Muscle of arm (tissue), 12 donors: ENCODE results near the gene ACOT7. TPM values are rescaled to one million over a fixed set of nuclear protein-coding genes. Genes with fewer than 3 reads are reported as not detected.

Experiments
- DNase-seq: peaks from one replicate; pipeline ENCODE4 v3.0.0-alpha.2; 2013
- polyA plus RNA-seq, 12 donors: library from polyadenylated mRNA; unstranded; fragments of 120-200 nt; gene quantifications; one replicate each; pipeline ENCODE4 v1.2.1, GENCODE V29; 2013; ENCODE audit not compliant: insufficient read length in 12 of 12

The ACOT7 gene
- polyA plus RNA-seq, 12 donors: 12.8 to 21.3 (median 15.5) TPM; not detected in 1

DNA sequence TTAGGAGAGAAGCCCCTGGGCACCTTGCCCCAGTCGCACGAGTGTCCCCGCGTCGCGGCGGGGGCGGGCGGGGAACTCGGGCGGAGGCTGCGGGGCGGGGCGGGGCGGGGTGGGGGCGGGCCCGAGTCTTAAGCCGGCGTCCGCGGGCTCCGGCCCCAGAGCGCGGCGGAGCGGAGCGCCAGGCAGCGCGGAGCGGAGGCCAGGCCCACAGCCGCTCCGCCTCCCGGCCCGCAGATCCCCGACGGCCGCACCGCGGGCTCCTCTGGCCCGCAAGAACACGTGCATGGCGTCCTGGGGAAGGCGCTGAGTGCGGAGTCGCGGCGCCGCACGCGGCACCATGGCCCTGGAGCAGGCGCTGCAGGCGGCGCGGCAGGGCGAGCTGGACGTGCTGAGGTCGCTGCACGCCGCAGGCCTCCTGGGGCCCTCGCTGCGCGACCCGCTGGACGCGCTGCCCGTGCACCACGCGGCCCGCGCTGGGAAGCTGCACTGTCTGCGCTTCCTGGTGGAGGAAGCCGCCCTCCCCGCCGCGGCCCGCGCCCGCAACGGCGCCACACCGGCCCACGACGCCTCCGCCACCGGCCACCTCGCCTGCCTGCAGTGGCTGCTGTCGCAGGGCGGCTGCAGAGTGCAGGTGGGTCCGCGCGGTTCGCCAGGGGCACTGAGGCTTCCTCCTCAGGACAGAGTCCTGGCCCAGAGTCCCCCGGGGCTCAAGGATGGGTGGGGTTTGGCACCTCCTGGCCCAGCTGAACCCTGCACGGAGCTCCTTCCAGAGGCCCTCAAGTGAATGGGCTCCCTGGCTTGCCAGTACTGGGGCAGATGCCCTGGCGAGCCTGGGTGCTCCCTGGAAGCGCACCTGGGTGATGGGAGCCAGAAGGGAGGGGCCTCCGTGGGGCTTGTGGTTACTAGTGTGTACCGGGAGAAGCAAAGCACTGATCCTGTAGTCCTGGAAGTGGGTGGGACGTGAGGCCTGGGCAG is 31.3 kb upstream of the ACOT7 start, which contains the start of gene ESPN:
Gene ESPN (plus strand): TSS at position 158 of the 975 bp plus-strand sequence. CDS start 180 bp downstream, at position 338.
- no peak for DNase-seq

DNA sequence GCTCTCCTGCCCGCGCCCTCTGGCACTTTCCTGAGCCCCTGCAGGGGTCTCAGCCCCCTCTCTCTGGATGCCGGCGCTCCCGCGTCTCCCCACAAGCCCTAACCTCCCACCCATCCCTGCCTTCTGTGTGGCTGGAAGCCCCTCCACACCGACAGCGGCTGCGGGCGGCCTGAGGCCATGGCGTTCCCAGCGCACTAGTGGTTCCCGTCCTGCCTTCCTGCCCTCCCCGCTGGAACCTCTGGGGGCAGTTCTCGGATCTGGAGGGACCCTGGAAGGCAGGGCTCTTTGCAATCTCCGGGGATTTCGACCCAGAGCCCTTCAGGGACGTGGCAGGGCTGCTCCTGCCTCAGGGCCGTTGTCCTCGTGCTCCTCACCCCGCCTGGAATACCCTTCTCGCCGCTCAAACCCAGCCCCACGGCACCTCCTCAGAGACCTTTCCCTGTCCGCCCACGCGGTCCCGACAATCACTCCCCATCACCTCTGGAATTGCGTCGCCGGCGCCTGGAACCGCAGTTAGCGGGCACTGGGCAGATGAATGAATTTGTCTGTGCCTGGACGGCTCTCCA is 30.5 kb upstream of the ACOT7 start:
- no peak for DNase-seq

DNA sequence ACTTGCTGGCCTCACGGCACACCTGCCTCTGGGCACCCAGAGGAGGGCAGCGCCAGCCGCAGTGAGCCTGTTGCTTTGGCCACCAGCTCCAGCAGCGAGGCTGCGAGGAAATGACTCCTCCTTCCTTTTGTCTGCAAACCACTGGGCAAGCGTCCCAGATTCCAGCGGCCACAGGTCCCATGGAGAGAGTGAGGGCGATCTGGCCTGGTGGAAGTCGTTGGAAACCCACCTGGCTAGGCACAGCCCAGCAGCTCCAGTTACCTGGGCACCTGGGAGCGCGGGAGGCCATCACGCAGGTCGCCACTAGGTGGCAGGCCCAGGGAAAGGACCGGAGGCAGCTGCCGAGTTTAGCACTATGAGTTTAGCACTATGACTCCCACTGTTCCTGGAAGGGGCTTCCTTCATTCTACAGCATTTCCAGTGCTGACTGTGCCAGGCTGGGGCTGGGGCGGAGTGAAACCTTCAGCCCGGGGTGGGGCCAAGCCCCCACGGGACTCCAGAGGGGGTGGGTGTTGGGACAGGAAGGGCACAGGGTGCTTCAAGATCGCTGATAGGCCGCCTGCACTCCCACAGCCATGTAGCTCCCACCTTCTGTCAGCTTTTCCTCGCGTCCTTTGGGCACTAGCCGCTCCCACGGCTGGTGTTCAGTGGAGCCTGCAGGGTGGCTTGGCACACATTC is 29.9 kb upstream of the ACOT7 start:
- DNase-seq: no peak

DNA sequence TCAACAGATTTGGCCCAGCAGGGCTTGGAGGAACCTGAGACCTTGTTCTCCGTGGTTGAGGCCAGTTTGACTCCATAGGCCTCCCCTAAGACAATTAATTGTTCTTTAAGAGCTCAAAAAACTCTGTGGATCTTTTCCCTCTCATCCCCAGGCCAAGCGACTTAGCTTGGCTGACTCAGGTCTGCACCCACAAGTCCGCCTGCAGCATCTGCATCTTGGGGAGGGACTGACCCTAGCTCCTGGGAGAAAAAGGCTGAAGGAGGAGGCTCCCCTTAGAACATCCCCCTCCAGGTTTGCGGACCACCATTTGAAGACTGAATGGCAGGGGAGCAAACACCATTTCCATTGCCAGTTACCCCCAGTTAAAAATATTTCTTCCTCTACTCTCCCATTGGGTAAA is 27.7 kb upstream of the ACOT7 start:
- no peak for DNase-seq

DNA sequence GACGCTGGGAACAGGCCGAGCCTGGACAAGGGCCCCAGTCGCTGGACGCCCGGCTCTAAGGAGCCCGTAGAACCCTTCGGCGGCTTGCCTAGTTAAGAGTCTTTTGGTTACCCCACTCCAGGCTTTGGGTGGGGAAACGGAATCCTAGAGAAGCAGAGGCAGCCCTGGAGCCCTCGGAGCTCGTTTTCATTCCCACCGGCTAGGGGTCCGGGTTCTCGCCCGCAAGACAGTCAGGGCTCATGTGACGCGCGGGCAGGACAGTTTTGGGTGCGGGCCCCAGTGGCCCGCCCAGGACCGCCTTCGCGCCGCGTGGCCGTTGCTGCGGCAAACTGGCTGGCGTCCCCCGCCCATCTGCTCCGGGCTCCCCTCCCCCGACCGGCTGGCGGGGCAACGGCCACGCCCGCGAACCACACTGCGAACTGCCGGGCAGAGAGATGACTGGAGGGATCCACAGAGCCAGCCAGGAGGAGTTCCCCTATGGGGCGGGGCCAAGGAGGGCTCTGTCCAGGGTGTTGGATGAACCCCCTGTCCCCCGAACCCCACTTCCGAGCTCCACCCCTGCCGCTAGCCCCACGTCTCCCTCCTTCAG is 27.0 kb upstream of the ACOT7 start:
- no peak for DNase-seq

DNA sequence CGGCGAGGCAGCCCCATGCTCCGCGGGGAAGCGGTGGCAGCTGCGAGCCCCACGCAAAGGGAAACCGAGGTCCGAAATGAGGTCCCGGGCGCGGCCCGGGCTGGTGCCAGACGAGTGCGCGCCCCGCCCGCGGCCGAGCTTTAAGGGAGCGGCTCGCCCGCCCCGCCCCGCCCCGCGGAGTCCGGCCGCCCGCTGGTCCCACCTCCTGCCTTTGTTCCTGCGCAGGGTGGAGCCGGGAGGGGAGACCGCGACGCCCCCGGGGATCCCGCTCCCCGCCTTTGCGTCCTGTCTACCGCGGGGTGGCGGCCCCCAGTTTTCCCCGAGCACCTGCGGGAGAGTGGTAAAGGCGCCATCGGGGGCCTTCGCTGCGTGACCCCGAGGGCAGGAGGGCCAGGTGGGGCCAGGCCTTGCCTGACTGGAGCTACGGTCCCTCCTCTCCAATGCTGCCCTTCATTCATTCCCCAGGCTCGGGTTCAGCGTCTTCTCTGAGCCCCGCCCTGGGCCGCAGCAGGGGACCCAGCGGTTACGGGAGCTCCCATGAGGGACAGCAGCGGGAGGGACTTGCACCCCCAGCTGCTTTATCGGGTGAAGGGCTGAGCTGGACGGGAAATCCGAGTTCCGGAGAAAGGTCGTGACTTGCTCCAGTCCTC is 26.4 kb upstream of the ACOT7 start, which contains the start of gene HES2:
Gene HES2 (minus strand): TSS at position 116 of the 650 bp plus-strand sequence. CDS start 99 bp downstream, at position 17.
- no peak for DNase-seq

DNA sequence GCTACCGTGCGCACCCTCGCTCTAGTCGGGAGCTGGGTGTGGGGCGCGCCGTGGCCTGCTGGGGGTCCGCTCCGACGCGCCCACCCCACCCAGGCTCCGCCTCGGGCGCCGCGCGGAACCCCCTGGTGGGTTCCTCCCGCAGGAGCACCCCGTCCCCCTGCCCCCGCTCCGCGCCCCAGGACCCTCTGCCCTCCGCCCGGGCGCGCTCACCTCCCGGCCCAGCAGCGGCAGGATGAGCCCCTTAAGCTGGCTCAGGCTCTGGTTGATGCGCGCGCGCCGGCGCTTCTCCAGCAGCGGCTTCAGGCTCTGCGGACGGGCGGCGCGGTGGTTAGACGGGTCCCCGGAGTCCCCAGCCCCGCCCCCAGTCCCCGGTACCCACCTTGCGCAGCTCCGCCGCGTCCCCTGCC is 25.8 kb upstream of the ACOT7 start:
- DNase-seq: no peak

DNA sequence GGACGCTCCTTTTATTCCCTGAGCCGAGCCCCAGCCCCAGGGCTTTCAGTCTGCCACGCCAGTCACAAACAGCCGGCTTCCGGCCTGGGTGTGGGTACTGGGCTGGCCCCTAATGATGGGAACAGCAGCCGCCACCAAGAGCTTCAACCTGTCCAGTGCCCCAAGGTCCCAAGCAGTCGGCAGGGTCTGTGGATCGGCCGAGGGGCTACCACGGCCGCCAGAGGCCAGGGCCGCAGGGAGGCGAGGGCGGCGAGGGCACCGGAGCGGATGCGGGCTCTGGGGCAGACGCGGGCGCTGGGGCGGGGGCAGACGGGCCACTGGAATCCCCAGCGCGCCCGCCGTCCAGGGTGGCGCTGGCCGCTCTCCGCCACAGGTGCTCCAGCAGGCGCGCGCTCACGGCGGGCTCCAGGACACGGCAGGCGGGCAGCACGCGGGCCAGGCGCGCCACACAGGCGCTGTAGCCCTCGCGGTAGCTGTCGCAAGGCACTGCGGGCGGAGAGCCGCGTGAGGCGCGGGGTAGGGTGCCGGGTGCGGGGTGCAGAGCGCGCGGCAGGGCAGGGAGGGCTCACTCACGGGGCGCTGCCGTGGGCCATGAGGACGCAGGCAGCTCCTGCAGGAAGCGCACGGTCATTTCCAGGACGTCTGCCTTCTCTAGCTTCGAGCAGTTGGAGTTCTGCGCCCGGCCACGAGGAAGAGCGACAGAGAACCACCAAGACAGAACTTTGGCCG is 25.3 kb upstream of the ACOT7 start:
- no peak for DNase-seq

DNA sequence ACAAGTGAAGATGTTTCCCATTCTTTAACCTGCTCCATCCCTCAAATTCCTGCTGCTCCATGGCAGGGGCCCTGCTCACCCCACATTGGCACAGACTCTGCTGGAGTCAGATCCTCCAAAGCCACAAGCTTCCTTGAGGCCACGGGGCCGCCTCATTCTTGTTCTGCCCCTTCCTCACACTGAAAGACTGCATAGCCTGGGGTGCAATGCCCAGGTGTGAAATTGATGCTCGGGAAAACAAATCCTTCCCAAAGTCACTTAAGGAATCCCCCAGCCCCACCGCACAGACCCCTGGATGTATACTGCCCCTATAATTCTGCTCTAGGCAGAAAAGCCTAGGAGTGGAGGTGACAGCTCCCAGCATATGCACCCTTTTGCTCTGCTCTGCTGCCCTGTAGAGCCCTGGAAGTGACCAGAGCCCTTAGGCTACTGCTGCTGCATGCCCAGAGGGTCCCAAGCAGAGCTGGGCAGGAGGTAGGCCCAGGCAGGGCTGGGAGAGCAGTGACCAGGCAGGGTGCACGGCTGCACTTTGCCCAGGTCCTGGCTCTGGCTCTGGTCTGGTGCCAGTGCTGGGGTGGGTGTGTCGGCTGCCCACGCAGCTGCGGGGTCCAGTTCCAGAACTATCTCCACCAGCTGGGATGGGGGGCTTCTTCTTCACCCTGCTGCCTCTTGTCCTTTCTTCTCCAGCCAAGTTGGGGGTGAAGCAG is 24.5 kb upstream of the ACOT7 start:
- DNase-seq: no peak

DNA sequence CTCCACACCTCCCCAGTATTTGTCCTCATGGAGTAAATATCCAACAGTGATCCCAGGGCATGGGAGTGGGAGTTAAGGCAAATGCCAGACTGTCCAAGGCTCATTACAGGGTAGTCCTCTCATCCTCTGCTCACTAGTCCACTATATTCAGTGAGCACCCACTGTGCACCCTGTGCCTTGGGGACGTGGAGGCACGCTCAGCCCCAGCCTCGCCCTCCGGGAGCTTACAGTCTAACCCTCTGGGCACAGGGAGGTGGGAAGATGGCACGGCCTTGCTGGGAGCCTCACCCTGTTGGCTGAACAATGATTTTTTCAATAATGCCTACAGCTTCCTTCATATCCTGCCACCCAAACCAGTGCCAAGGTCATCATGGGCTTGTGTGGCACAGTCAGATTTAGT is 23.3 kb upstream of the ACOT7 start:
- DNase-seq: no peak

DNA sequence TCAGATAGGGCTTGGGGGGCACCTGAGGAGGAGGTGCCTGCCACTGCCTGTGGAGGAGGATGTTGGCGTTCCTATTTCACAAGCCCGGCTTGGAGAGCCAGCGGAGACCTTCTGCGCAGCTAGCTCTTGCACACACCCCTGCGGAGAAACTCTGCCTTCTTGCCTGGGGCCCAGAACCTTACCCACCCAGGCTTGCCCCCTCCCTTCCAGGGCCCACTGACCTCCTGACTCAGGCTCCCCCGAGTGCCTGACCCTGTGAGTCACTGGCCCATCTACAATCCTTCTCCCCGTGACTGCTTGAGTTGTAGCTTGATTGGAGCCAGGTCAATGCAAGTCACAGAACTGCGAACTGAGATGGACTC is 22.7 kb upstream of the ACOT7 start:
- DNase-seq: no peak

DNA sequence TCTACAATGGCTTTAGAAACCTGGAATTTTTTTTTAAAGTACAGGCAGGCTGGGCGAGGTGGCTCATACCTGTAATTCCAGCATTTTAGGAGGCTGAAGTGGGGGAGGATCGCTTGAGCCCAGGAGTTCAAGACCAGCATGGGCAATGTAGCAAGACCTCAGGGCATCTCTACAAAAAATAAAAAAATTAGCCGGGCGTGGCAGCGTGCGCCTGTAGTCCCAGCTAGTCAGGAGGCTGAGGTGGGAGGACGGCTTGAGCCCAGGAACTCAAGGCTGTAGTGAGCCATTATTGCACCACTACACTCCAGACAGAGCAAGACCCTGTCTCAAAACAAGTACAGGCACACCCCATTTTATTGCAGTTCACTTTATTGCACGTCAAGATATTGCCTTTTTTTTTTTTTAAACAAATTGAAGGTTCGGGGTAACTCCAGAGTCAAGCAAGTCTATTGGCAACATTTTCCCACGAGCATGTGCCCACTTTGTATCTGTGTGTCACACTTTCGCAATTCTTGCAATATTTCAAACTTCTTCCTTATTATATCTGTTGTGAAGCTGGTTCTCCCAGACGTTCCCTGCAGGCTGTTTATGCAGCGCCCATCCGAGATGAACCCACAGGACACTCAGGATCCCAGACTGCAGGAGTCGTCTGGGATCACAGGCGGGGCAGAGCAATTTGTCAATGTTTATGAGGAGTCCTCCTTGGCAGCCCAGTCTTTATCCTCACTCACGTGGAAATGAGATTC is 21.5 kb upstream of the ACOT7 start:
- DNase-seq: no peak

DNA sequence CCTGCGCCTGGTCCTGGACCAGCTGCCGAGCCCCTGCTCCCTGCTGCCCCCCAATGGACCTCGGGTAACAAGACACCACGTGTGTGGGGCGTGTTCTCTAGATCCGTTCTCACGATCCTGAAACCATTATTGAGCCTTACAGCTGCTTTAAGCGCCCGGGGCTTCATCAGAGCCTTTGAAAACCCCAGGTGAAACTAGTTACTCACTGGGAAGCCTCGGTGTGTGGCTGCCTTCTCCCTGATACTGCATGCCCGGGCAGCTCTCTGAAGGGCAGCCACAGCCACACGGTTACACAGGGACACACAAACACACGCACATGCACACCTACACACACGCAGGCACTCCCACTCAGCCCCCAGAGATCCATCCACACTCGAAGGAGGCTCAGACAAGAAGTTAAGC is 20.9 kb upstream of the ACOT7 start:
- DNase-seq: no peak

DNA sequence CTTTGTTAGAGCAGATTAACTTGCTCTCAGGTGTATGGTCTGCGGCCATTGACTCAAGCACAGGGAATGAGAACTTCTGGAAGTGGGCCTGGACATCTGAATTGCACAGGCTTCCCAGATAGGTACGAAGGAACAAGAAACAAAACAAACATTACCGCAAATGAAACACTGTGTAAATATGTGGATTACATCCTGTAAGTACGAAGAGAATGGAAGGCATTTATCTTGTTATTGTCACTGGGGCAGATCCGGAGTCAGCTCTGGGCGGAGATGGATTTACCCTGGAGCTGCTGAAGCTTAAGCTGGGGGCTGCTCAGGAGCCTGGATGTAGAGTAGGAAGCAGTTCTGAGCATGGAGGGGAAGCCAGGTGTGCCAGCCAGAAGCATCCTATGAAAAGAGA is 19.3 kb upstream of the ACOT7 start:
- no peak for DNase-seq

DNA sequence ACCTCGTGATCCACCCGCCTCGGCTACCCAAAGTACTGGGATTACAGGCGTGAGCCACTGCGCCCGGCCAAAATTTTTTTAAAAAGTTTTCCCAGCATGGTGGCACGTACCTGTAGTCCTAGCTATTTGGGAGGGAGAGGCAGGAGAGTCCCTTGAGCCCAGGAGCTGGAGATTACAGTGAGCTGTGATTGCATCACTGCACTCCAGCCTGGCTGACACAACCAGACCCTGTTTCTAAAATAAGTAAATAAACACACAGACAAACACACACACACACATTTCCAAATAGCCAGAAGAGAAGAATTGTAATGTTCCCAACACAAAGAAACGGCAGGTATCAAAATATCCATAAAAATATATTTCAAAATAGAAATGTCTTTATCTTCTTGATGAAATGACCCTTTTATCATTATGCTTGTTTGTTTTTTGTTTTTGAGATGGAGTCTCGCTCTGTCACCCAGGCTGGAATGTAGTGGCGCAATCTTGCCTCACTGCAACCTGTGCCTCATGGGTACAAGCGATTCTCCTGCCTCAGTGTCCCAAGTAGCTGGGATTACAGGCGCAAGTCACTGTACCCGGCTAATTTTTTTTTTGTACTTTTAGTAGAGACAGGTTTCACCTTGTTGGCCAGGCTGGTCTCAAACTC is 16.8 kb upstream of the ACOT7 start:
- no peak for DNase-seq

DNA sequence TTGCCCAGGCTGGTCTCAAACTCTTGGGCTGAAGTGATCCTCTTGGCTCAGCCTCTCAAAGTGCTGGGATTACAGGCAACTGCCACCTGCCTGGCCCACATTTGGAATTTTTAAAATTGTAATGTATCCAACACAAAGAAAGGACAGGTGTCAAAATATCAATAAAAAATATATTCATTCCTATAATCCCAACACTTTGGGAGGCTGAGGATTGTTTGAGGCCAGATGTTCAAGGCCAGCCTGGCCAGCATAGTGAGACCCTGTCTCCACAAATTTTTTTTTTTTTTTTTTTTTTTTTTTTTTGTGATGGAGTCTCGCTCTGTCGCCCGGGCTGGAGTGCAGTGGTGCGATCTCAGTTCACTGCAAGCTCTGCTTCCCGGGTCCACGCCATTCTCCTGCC is 16.2 kb upstream of the ACOT7 start:
- DNase-seq: no peak

DNA sequence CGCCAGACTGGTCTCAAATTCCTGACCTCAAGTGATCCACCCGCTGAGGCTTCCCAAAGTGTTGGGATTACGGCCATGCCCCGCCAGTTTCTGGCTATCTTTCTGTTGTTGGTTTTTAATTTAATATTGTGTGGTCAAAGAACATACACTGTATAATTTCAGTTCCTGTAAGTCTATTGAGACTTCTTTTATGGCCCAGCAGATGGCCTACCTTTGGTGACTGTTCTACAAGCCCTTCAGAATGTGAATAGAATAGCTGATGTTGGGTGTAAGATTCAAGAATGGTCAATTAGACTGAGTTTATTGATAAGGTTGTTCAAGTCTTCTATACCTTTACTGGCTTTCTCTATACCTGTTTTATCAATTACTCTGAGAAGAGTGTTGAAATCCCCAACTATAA is 15.5 kb upstream of the ACOT7 start:
- no peak for DNase-seq

DNA sequence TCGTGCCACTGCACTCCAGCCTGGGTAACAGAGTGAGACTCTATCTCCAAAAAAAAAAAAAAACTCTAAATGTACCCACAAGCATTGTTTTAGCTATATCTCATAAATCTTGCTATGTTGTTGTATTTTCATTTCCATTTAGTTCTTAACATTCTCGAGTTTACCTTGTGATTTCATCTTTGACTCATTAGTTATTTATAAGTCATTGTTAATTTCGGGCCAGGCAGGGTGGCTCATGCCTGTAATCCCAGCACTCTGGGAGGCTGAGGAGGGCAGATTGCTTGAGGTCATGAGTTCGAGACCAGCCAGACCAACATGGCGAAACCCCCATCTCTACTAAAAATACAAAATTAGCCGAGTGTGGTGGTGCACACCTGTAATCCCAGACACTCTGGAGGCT is 14.5 kb upstream of the ACOT7 start:
- no peak for DNase-seq

DNA sequence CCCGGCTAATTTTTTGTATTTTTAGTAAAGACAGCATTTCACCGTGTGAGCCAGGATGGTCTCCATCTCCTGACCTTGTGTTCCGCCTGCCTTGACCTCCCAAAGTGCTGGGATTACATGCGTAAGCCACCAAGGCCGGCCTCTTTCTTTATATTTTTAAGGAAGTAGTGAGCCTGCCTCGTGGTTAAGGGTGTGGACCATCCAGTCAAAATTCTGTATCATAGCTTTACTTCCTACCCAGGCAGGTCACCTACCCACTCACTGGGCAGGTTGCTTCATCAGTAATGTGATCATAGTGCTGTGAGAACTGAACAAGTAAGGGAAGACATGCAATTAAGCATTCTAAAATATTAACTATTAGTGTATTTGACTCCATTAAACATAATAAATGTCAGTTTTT is 8.1 kb upstream of the ACOT7 start:
- no peak for DNase-seq
